Activated T-cell treated with anti-CD3 and anti-CD28 coated beads for 1 hour (primary cell): Measurements from ENCODE around the gene EVPLL.
"Not testable (repeated sequence)": the region's sequence is repeated elsewhere in the genome, so short reads cannot be mapped to it uniquely, and the experiment has no call there.

Source experiments
- DNase-seq: peaks from one replicate; pipeline ENCODE4 v3.0.0-alpha.2; 2020; ENCODE audit warnings: low read depth

Gene EVPLL

GRCh38 chr17:18377437-18378204 lies at the start of gene EVPLL:
Gene EVPLL, plus strand, starts transcription at chr17:18377778. Its CDS starts 3,160 bp downstream, at chr17:18380938.
- no peak for DNase-seq

DNA sequence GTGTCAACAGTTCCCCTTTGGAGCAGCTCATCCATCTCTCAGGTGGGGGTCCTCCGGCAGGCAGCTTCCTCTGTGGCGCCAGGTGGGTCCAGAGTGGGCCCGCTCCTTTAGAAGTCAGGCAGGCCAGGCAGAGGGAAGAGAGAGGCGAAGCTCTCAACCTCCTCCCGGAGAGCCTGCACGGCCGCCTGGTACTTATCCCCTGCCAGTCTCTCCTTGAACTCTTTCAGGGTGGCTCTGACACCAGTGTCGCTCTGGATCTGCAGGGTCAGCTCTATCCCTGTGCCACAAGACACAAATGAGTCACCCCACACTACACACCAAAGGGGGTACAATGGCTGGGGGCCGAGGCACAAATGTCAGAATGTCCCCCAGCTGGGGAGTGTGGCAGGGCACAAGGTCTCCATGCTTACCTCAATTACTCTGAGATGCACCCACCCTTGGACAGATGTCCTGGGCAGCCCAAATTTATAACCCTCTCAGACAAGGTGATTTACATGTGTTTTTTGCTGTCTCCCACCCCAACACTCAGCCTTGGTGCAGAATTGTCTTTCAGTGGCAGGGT lies 48.9 kb upstream of the EVPLL start:
- no peak for DNase-seq

GRCh38 chr17:18331879-18332278 lies 45.7 kb upstream of the EVPLL start:
- no peak for DNase-seq

- DNase-seq = no peak
These were observed 44.6 kb upstream of the EVPLL start for GRCh38 chr17:18332909-18333489.

- not testable (repeated sequence) for DNase-seq
These were observed 39.4 kb upstream of the EVPLL start for GRCh38 chr17:18338158-18338557.

DNA sequence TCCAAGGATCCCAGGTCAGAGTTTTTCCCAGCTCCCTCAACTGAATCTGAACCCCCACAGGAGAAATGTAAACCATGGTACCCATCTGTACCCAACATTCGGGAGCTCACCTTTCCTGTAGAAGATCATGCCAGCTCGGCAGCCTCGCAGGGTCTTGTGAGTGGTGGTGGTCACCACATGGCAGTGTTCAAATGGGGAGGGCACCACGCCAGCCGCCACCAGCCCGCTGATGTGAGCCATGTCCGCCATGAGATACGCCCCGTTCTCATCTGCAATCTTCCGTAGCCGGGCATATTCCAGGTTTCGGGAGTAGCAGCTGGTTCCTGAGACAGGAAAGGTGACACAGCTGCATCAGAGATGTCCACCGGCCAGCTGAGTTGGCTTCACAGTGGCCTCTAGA lies 37.6 kb upstream of the EVPLL start:
- no peak for DNase-seq

GRCh38 chr17:18344021-18344420 lies 33.6 kb upstream of the EVPLL start:
- no peak for DNase-seq

DNA sequence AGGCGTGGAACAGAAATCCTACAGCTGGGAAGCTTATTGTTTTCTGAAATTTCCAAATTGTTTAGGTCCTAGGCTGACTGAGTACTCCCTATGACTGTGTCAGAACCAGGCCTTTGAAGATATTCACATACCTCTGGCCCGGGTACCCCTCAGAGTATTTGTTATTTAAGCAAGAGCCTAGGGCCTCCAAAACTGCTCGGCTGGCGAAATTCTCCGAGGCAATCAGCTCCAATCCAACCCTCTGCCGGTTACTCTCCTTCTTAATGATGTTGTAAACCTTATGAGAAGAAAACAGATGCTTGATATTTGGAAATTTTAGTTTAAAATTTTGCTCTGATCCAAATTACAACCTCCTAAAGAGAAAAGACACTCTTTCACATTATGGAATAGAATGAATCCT lies 24.0 kb upstream of the EVPLL start:
- no peak for DNase-seq

DNA sequence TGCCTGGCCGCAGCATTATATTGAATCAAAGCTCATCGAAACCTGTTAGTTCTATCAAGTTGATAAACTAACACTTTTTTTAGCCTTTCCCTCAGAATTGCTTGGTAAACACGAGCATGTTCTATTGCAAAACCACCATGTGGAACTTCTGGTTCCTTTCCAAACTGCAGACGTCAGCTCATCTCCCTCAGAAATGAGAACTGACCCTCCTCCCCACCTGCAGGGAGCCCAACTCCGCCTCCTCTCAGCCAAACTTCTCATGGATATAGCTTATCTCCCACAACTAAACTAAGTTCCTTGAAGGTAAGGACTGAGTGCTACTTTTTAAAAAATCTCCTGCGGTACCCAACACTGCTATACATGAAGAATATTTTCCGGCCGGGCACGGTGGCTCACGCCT lies 21.0 kb upstream of the EVPLL start:
- DNase-seq = no peak

DNA sequence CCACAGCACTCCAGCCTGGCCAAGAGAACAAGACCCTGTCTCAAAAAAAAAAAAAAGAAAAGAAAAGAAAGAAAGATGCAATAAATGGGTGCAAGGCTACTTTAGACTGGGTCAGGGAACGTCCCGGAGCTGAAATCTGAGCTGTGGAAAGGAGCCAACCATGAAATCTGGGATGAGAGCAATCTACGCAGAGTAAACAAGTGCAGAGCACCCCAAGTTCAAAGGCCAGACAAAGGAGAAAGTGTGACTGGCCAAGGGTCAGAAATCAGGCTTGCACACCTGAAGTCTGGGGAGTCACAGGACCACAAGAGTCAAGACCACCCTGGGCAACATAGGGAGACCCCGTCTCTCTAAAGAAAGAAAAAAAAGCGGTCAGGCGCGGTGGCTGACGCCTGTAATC lies 17.1 kb upstream of the EVPLL start:
- no peak for DNase-seq

DNA sequence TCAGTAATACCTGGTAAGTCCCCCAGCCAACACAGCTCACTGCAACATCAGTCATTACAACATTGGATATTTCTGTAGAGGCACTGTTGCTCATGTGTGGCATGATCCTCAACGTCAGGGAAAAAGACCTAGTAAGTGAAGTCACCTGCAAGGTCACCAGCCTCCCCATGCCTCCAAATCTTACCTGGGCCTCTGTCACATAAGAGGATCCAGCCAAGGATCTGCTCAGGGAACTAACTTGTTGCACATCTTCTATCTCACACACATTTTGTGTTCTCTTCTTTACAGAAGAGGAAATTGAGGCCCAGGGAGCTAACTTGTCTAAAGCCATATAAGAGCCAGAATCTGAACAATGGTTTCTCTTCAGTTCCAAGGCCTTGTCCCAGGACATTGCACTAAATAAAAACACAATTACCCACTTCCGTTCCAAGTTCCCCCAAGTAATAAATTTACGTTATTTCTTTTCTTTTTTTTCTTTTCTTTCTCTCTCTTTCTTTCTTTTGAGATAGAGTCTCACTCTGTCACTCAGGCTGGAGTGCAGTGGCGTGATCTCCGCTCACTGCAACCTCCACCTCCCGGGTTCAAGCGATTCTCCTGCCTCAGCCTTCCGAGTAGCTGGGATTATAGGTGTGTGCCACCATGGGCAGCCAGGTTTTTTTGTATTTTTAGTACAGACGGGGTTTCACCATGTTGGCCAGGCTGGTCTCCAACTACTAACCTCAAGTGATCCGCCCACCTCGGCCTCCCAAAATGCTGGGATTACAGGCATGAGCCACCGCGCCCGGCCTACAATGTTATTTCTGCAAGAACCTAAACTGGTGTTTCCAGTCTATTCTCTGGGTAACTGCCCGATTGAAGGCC lies 15.5 kb upstream of the EVPLL start:
- no peak for DNase-seq

- DNase-seq = no peak
These were observed 14.9 kb upstream of the EVPLL start for GRCh38 chr17:18362698-18363100.

GRCh38 chr17:18363101-18364049 lies 14.2 kb upstream of the EVPLL start, which contains the start of gene SHMT1:
Gene SHMT1, minus strand, starts transcription at chr17:18363550. Its CDS starts 7,569 bp downstream, at chr17:18355981.
- peak; percentile 87 for DNase-seq

- DNase-seq = no peak
These were observed 13.4 kb upstream of the EVPLL start for GRCh38 chr17:18364166-18364565.

- no peak for DNase-seq
These were observed 8.6 kb upstream of the EVPLL start for GRCh38 chr17:18368946-18369345.

GRCh38 chr17:18370761-18371160 lies 6.8 kb upstream of the EVPLL start:
- DNase-seq = no peak

- DNase-seq = no peak
These were observed 6.1 kb upstream of the EVPLL start for GRCh38 chr17:18371455-18371854.

DNA sequence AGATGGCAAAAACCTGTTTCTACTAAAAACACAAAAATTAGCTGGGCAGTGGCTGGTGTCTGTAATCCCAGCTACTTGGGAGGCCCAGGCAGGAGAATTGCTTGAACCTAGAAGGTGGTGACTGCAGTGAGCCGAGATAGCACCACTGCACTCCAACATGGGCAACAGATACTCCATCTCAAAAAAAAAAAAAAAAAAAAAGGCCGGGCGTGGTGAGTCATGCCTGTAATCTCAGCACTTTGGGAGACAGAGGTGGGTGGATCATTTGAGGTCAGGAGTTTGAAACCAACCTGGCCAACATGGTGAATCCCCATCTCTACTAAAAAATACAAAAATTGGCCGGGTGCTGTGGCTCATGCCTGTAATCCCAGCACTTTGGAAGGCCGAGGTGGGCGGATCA lies 4.4 kb upstream of the EVPLL start:
- DNase-seq = not testable (repeated sequence)

DNA sequence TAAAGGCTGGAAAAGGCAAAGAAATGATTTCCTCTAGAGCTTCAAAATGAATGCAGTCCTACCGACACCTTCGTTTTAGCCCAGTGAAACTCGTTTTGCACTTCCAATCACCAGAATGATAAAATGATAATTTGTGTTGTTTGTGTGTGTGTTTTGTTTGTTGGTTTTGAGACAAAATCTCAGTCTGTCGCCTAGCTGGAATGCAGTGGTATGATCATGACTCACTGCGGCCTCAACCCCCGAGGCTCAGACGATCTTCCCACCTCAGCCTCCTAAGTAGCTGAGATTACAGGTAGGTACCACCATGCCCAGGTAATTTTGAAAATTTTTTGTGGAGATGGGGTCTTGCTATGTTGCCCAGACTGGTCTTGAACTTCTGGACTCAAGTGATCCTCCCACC lies 3.4 kb upstream of the EVPLL start:
- DNase-seq = no peak

DNA sequence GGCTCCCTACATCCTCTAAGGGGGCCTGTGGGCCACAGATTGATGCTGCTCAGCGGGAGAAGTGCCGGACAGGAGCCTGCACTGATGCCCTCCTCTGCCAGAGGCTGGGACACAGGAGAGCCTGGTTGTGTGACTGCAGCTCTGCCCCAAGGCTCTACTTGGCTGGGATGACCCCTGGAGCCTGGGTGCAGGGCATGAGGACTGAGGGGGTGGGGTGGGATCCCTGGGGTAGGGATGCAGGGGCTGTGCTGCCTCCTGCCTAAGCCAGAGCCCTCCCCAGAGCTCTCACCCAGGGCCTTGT lies 577 bp downstream of the EVPLL start:
- no peak for DNase-seq

DNA sequence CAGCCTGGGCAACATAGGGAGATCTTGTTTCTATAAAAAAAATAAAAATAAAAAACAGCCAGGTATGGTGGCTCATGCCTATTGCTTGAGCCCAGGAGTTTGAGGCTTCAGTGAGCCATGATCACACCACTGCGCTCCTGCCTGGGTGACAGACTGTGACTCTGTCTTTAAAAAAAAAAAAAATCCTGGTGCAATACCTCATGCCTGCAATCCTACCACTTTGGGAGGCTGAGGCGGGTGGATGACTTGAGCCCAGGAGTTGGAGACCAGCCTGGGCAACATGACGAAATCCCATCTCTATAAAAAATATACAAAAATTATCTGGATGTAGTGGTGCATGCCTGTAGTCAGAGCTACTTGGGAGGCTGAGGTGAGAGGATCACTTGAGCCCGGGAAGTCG lies 1.0 kb downstream of the EVPLL start:
- DNase-seq = not testable (repeated sequence)
